ENCODE measurements around the gene RUVBL2.
A peak's percentile ranks its signal among the peaks of the same experiment; 100 is the strongest.
"Not testable (repeated sequence)": the region's sequence is repeated elsewhere in the genome, so short reads cannot be mapped to it uniquely, and the experiment has no call there.

The RUVBL2 gene

DNA sequence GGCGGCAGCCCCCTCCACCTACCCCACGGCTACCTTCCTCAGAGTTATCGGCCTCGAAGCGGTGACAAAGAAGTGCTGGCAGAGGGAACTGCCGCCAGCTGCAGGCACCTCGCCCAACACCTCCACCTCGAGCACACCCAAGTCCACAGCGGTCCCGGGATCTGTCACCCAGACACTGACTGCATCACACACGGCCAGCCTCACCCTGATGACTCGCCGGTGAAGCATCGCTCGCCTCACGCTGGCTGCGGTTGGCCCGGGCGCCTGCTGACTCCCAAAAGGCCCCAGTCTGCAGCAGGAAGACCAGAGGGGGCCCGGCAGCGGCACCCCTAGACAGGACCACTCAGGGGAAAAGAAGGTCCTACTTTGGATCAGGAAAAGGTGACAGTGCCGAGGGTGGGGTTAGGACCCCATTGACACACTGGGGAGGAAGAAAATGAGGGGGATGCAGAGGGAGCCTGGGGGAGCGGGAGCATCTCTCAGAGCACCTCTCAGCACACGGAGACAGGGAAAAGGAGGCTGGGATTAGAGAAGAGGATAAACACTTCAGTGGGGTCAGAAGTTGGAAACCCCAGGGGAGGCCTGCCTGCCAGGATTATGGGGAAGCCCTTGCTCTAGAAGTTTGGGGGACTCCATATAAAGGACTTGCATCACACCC is 56.8 kb downstream of the RUVBL2 start:
- peak in 1 of 2 experiments; percentile 13 for DNase-seq

GRCh38 chr19:49056101-49056901 is 62.6 kb downstream of the RUVBL2 start:
- peak; percentile 19 to 48 for DNase-seq

DNA sequence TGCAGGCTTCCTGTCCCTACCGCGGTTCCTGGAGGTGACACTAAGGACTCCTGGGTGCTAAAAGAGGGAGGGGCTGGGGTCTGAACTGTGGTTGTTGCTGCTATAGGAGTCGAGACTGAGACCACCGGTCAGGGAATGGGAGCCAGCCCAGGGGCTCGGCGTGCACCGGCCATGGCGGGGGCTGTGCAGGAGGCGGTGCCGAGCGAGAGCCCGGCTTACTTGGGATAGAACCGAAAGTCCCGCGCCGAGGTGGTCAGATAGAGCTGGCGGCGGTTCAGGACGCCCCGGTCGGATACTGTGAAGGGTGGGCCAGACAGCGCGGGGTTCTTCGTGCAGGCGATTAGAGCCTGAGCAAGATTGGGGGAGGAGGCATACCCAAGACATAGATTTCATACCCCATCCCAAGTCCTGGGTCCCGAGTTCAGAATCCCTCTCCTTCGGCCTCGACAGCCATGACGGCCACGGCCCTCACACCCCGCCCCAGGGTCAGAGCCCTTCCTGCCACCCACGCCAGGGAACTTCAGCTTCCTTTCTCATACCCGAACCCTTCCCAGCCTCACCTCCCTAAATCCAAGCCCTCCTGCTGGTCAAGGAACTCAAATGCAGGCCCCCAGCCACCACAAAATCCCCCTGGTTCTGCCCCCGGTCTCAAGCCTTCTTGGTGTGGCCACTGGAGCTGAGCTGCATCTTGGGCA is 63.4 kb downstream of the RUVBL2 start:
- DNase-seq = not testable (repeated sequence)

- peak; percentile 50 to 51 for DNase-seq
Observed at GRCh38 chr19:49057636-49058234, 64.0 kb downstream of the RUVBL2 start, which contains the start of gene CGB7. Gene CGB7 (minus strand): TSS chr19:49057749. CDS start chr19:49055375, 2,374 bp downstream.

DNA sequence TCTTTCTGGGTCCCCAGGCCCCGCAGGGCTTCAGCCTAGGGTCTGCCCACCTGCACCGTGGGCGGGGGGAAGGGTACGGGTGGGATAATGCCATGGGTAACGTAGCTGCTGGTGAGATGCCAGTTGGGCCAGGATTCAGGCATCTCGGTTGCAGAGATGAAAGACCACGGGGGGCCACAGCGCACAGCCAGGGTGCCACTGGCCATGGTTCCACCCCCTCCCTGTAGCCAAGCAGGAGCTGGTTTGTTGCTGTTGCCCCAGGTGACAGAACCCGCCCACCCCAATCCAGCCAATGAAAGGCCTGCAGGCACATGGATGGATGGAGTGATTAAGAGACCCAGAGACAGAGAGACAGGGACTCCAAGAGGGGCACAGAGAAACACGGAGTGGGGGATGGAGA is 64.9 kb downstream of the RUVBL2 start:
- no peak for DNase-seq

DNA sequence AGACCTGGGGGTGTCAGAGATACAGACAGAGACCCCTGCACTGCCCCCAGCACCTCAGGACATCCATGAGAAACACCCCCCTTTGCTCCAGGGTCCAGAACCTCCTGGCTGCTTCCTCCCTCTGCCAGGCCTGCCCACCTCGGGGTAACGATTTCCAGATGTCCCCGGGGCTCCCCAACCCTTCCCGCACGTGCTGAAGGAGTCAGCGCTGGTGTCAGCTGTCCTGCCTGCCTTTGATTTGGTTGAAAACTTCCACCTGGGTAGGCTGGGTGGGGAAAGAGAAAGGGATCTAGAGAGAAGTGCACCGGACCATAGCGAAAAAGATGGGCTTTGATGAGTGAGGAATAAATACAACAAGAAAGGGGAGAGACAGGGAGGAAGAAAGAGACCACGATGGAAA is 65.4 kb downstream of the RUVBL2 start:
- no peak for DNase-seq

DNA sequence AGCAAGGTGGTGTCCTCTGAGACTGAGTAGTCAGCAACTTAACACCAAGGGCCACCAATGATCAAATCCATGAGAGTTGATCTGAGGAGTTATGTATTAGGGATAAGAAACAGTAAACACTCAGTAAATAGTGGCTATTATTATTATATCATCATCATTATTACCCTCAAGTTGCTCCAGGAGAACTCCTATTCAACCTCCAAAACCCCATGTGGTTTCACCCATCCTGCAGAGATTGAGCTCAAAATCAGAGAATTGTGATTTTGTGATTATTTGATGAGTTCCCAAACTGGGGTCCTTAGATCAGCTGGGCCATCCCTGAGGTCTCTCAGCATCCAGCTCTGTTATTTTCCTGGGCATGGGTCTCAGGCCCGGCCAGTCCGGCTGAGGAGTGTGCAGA is 67.3 kb downstream of the RUVBL2 start:
- no peak for DNase-seq

- no peak for DNase-seq
Observed at GRCh38 chr19:49061445-49061844, 67.8 kb downstream of the RUVBL2 start.

GRCh38 chr19:49064029-49064629 is 70.4 kb downstream of the RUVBL2 start:
- no peak for DNase-seq

DNA sequence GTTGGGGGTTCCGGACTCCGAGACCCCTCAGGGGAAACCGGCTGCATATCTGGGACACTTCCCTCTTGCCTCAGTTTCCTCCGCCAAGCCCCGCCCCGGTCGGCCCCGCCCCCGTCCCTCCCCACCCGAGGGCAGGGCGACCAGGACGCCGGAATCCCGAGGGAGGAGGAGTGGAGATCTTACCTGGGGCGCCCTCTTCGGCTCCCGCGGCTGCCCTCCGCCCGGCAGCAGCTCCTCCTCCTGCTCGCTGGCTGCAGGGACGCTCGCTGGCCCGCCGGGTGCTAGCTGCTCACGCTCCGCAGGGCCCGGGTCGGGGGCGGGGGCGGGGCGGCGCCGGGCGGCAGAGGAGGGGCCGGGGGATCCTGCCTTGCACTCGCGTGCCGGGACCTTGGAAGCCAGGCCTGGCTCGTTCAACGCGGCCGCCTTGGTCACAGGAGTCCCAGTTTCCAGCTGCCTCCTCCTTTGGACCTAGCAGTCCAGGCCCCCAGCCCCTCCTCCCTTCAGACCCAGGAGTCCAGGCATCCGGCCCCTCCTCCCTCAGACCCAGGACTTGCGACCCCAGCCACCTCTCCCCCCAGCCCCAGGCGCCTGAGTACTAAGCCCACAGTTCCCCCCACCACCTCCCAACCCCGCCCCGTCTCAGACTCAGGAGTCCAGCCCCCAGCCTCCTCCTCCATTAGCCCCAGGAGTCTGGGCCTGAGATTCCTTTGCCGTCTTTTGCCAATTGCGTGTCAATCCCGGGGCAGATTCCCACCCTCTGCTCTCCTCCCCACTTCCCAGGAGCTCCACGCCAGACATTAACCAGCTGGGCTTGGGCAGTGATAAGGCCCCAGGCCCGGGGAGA is 71.3 kb downstream of the RUVBL2 start, which contains the start of gene NTF4:
TSS of gene NTF4 (minus strand) at position 51 of the 844 bp plus-strand sequence. CDS start 2,821 bp downstream, outside the sequence.
- peak in 1 of 2 experiments; percentile 20 for DNase-seq
